HG02852 (cell line): ENCODE measurements around the gene NIPBL.
"Not testable (repeated sequence)": the region's sequence is repeated elsewhere in the genome, so short reads cannot be mapped to it uniquely, and the experiment has no call there.

ENCODE experiments used
- ATAC-seq: cut with Tn5 transposase; IDR thresholded peaks from one replicate; pipeline ENCODE4 v1.9.1; 2021; ENCODE audit warnings: mild to moderate bottlenecking, moderate library complexity; ENCODE audit not compliant: unreplicated experiment

The NIPBL gene

GRCh38 chr5:37086026-37086425 is 209.5 kb downstream of the NIPBL start:
- ATAC-seq, result not testable (repeated sequence)

- ATAC-seq, result no peak
Measured at GRCh38 chr5:37086466-37087173, 210.1 kb downstream of the NIPBL start.

GRCh38 chr5:37088009-37088408 is 211.4 kb downstream of the NIPBL start:
- ATAC-seq, result no peak

- ATAC-seq, result no peak
Measured at GRCh38 chr5:37090123-37090726, 213.7 kb downstream of the NIPBL start.

GRCh38 chr5:37090781-37091180 is 214.2 kb downstream of the NIPBL start:
- ATAC-seq, result no peak

- not testable (repeated sequence) for ATAC-seq
Measured at GRCh38 chr5:37093795-37094194, 217.2 kb downstream of the NIPBL start.

- ATAC-seq, result not testable (repeated sequence)
Measured at GRCh38 chr5:37099267-37099666, 222.7 kb downstream of the NIPBL start.

GRCh38 chr5:37103302-37103701 is 226.7 kb downstream of the NIPBL start:
- no peak for ATAC-seq

GRCh38 chr5:37109338-37109737 is 232.8 kb downstream of the NIPBL start:
- ATAC-seq, result no peak

GRCh38 chr5:37110135-37110534 is 233.6 kb downstream of the NIPBL start:
- ATAC-seq, result no peak

GRCh38 chr5:37111426-37112382 is 235.1 kb downstream of the NIPBL start:
- ATAC-seq, result peak; percentile 90

GRCh38 chr5:37112383-37112991 is 235.9 kb downstream of the NIPBL start:
- peak; percentile 30 for ATAC-seq
